ENCODE data around the gene GATA2. TPM values are rescaled to one million over a fixed set of nuclear protein-coding genes. Genes with fewer than 3 reads are reported as not detected.

Gene GATA2
- total RNA-seq, 2 donors from 2014 or later, result 2.6 to 6.0 TPM

- intact Hi-C loops (cut with DNase I, micrococcal nuclease), result no loop called here
- no peak for ATAC-seq
- DNase-seq, result no peak
Measured at GRCh38 chr3:128481438-128481942, 11.5 kb downstream of the GATA2 start.

DNA sequence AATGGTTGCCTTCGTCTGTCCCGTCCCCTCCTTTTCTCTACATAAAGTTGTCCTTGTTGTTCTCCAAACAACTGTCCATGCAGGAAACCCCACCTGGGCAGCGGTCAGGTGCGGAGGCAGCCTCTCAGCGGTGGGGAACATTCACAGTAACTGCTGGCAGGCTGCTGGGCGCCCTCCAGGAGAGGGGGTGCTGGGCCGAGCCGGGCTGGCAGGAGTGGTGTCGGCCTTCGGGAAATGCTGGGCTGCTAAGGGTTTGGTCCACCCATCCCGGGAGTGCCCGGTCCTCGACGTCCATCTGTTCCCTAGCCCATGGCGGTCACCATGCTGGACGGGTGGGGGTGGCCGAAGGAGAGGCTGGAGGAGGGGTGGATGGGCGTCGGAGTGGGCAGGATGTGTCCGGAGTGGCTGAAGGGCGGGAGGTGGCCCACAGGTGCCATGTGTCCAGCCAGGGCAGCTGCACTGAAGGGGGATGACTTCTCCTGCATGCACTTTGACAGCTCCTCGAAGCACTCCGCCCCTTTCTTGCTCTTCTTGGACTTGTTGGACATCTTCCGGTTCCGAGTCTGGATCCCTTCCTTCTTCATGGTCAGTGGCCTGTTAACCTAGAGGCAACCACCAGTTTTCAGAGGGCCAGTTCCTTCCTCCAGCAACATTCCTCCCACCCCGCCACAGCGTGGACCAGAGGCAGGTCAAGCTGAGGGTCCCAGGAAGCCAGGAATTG lies 12.1 kb downstream of the GATA2 start:
- no peak for DNase-seq
- intact Hi-C loops (cut with DNase I, micrococcal nuclease), result no loop called here

GRCh38 chr3:128480278-128480677 lies 12.7 kb downstream of the GATA2 start:
- no peak for ATAC-seq
- intact Hi-C loops (cut with DNase I, micrococcal nuclease), result no loop called here
- DNase-seq, result no peak

More for the DNA sequence above, 12.1 kb downstream of the GATA2 start:
- ATAC-seq, result no peak

DNA sequence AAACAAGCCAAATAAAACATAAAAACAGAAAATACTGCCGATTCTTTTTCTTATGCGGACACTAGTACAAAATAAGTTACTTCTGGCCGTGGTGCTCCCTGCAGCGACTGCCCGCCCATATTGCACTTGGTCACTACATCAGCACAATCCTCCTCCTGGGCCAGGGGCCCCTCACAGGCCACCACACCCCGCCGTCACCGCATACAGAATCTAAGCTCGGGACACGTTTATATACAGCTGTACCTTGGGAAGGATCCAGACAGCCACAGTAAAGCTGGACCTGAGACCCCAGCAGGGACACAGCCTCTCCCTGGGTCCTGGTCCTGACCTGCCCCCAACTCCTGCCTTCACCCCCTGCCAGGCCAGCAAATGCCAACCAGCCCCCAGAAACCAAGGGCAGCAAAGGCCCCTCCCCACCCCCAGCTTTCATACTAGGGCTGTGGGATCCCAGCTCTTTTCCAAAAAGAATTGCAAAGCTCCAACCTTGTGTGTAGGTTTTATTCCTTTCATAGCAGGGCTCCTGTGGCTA lies 13.4 kb downstream of the GATA2 start:
- DNase-seq (no peak), ATAC-seq (no peak)
- intact Hi-C loops (cut with DNase I, micrococcal nuclease), result no loop called here

DNA sequence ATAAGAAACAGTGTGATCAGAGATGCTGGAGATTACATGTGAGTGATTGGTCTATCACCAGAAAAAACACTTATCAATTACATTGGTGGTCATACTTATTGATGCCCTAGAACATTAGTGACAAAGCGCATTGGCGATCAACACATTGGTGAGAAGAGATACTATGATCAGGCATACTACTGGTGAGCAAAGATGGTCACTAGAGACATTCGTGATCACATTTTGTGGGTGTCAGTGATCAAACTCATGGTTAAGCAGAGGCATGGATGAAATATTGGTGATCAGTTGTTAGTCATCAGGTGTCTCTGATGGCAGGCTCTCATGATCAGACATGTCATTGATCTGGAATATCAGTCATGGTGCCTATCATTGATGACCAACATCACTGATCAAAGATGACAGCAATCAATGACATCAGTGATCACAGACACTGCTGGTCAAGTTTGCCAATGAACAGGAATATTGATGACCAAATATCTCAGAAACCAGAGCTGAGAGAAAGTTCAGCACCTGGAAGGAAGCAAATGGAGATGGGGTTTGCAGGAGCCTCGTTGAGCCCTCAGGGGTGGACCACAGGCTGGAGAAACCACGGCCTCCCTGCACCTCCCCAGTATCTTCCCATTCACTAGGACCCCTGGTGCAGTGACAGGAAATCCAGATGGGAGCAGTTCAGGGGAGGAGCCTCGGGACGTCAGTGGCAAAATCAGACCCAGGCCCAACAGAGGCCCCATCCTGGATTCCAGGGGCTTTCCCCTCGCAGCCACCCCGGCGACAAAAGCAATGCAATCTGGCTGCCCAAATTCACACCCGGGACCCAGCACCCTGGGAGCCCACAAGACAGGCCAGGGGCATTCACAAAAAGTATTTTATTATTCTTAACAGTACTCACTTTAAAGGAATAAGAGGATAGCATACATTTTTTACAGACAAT lies 14.2 kb downstream of the GATA2 start:
- intact Hi-C loops (cut with DNase I, micrococcal nuclease), result no loop called here
- DNase-seq (no peak), ATAC-seq (no peak)

- ATAC-seq (no peak), DNase-seq (no peak)
- intact Hi-C loops (cut with DNase I, micrococcal nuclease), result no loop called here
Measured at GRCh38 chr3:128476659-128477058, 16.3 kb downstream of the GATA2 start.

DNA sequence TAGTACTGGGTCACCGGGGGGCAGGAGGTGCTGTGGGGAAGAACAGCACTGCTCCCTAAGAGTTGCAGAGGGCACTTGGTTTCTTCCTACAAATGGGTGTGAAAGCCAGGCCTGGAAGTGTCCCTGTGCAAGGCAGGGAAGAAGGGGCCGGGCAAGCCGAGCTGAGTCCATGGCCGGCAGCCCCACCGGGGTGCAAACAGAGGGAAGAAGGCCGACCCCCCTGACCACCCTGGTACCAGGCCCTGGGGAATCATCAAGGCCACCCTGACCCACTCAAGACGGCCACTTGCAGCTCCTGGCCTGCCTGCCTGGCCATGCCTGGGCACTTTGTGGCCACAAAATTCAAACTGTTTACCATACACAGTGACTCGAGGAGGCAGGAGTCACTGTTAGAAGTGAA lies 17.6 kb downstream of the GATA2 start:
- intact Hi-C loops (cut with DNase I, micrococcal nuclease), result no loop called here
- ATAC-seq, result no peak

GRCh38 chr3:128473737-128474136 lies 19.3 kb downstream of the GATA2 start:
- DNase-seq (no peak), ATAC-seq (no peak)
- intact Hi-C loops (cut with DNase I, micrococcal nuclease), result no loop called here

More for the DNA sequence above, 17.6 kb downstream of the GATA2 start:
- DNase-seq, result no peak

DNA sequence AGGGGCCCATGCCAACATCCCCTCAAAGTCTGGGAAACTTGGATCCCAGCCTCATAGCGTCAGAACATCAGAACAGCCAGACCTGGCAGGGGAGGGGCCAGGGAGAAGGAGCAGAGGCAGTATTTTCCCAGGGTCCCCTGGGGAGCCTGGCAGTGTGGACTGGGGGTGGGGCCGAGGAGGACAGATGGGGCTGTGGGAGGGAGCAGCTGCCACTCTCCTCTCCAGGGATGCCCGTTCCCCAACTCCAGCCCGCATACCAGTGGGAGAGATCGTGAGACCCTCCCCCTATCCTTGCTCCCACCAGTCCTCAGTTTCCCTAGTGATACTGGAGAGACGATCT lies 19.9 kb downstream of the GATA2 start:
- DNase-seq (no peak), ATAC-seq (no peak)
- intact Hi-C loops (cut with DNase I, micrococcal nuclease), result no loop called here

DNA sequence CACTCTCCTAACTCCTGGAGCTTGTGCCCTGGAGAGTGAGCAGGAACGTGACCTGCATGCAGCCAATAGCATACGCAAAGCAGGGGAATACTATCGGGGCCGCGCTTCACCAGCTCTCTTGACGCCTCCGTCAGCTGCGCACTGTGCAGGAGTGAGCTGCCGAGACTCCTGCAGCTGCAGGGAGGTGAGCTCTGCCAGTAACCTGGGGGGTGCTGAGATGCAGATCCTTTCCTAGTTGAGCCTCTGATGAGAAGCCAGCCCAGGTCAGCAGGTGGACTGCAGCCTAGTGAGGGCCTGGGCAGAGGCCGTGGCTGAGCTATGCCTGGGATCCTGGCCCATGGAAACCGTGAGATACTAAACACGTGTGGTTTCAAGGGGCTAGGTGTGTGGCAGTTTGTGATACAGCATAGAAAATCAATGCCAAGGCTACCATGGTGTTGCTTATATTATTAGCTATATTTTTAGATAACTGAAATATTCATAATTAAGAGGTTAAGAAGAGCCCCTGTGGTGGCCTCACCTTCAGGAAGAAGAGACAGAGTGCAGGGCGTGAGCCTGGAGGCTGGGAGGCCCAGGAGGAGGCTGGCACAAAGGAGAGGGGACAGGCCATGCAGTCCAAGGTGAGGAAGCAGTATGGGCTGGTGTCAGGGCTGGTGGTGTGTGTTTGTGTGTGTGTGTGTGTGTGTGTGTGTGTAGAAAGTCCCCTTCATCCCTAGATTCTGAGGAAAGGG lies 20.4 kb downstream of the GATA2 start:
- intact Hi-C loops (cut with DNase I, micrococcal nuclease), result no loop called here
- ATAC-seq (no peak), DNase-seq (no peak)

DNA sequence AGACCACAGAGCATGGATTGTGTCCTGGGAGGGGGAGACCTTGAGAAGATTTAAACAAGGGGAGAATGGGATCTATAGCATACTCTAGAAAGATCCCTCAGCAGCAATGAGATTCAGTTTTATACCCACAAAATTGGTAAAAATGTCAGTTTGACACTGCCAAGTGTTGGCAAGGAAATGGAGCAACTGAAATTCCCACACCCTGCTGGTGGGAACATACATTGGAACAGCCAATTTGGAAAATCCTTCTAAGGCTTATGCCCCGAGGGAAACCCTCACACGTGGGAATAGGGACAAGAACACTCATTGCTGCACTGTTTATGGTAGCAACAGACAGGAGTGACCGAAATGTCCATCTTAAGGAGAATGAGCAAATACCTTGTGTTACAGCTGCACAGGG lies 21.3 kb downstream of the GATA2 start:
- no peak for DNase-seq
- intact Hi-C loops (cut with DNase I, micrococcal nuclease), result no loop called here
- ATAC-seq, result no peak

GRCh38 chr3:128471110-128471509 lies 21.9 kb downstream of the GATA2 start:
- ATAC-seq, result no peak
- intact Hi-C loops (cut with DNase I, micrococcal nuclease), result no loop called here
- DNase-seq, result no peak

GRCh38 chr3:128470134-128470899 lies 22.7 kb downstream of the GATA2 start:
- intact Hi-C loops (cut with DNase I, micrococcal nuclease), result no loop called here
- DNase-seq, result no peak
- ATAC-seq, result no peak

DNA sequence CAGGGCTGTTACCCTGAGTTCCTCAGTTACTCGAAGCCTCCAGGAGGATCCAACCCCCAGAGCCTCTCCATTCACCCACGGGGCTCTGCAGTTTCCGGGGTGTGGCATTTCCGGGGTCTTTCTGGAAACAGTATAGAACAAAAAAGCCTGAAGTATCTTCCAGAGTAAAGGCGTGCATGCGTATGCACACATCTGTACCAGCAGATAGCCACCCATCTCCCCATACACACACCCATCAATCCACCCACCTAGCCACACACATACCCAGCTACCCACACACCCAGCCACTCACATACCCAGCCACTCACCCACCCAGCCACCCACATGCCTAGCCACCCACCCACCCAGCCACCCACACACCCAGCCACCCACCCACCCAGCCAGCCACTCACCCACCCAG lies 23.4 kb downstream of the GATA2 start:
- intact Hi-C loops (cut with DNase I, micrococcal nuclease), result no loop called here
- no peak for ATAC-seq
- no peak for DNase-seq

- DNase-seq (no peak), ATAC-seq (no peak)
- intact Hi-C loops (cut with DNase I, micrococcal nuclease), result no loop called here
Measured at GRCh38 chr3:128468791-128469527, 24.0 kb downstream of the GATA2 start.

DNA sequence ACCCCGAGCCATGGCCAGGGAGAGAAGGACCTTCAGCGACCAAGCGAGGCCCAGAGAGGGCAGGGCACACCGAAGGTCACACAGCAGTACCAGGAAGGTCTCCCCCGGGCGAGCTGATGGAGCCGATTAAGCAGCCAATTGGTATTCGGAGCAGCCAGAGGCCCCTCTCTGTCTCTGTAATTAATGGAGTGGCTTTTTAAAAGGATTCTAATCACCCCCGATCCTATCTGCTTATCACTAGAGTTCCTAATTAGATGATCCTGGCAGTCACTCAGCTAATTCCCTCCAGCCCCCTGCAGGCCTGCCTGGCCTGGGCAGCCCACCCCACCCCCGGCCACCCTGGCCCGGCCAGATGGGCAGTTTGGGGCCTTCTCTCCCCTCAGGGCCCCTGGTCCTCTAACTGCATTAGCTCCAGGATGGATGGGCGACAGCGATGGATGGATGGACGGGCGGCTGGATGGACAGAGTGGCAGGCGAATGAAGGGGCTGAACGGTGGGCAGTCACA lies 24.7 kb downstream of the GATA2 start:
- intact Hi-C loops (cut with DNase I, micrococcal nuclease), result no loop called here
- ATAC-seq (no peak), DNase-seq (no peak)

DNA sequence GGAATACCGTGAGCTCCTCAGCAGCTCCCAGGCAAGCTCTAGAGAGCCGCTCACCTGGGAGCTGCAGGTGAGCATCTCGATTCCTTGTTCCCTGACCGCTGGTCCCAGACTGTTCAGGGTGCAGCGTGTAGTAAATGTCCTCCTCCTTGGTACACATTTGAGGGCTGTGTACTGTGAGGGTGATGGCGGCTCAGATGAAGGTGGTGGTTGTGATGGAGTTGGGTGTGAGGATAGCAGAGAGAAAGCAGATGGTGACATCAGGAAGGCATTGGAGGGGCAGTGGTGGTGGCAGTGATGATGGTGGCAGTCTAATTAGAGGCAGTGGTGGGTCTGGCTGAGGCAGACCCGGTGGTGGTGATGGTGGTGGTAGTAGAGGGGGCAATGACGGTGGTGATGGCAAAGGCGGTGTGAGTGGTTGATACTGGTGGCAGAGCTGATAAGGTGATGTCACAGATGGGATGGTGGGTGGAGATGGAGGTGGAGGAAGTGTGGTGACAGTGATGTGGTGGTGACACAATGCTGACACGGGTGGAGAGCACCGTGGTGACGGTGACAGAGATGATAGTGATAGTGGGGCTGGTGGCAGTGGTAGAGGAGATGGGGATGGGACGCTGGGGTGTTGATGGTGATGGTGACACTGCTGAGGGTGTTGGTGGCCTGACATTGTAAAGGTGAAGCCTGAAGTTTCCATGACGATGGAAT lies 26.0 kb downstream of the GATA2 start, which contains the start of gene DNAJB8:
DNAJB8 (minus strand) TSS at position 51 of the 702 bp plus-strand sequence. CDS start 3,645 bp downstream, outside the sequence.
- intact Hi-C loops (cut with DNase I, micrococcal nuclease), result no loop called here
- ATAC-seq (no peak), DNase-seq (no peak)

Measured in left colon (tissue), 2 donors.